PFSK-1 (cell line): ENCODE measurements around the gene IDH3B.

Experiments used
- FOXP2 ChIP-seq: optimal IDR thresholded peaks from 2 replicates; pipeline ENCODE3; 2011; ENCODE audit warnings: borderline replicate concordance, control low read depth, inconsistent platforms; ENCODE audit not compliant: insufficient read depth; ENCODE audit errors: extremely low read length, extremely low read depth
- POLR2AphosphoS5 ChIP-seq: IDR thresholded peaks from 2 replicates; pipeline ENCODE4 v1.6.1; 2012; ENCODE audit warnings: low read depth, mild to moderate bottlenecking, control low read depth, low read length, moderate library complexity
- REST ChIP-seq, 2 experiments: IDR thresholded peaks; 2 replicates each; pipeline versions ENCODE4 v1.6.1 to v1.8.0; 2011 to 2012; ENCODE audit warnings: low read depth in 2 of 2, low read length in 2 of 2, control low read depth in 1 of 2, inconsistent platforms in 1 of 2, mild to moderate bottlenecking in 1 of 2, moderate library complexity in 1 of 2; ENCODE audit not compliant: insufficient read depth in 1 of 2
- SIN3A ChIP-seq: IDR thresholded peaks from 2 replicates; pipeline ENCODE4 v1.6.1; 2012; ENCODE audit warnings: mild to moderate bottlenecking, low read length, moderate library complexity, borderline replicate concordance; ENCODE audit not compliant: insufficient read depth
- TAF1 ChIP-seq: IDR thresholded peaks from 2 replicates; pipeline ENCODE4 v1.6.1; 2012; ENCODE audit warnings: low read length, control low read depth, borderline replicate concordance; ENCODE audit not compliant: insufficient read depth

IDH3B gene

GRCh38 chr20:2651772-2652723 is 12.0 kb downstream of the IDH3B start, which contains the start of gene NOP56:
NOP56 (plus strand) TSS chr20:2652632; CDS start chr20:2652661, 29 bp downstream.
- TF ChIP-seq POLR2AphosphoS5 (peak; percentile 98), TAF1 (peak; percentile 99), SIN3A (no peak; the same call in 1 of the 2 replicates), REST (IDR thresholded peaks at IDR 0.05; ENCODE audit: insufficient read depth in 1 of 2, low read depth in 2 of 2, low read length in 2 of 2) (peak; percentile 31 to 48; a peak in 2 of 4 replicates), FOXP2 (no peak)

- TF ChIP-seq FOXP2: no peak
- no peak for TF ChIP-seq TAF1
- no peak for TF ChIP-seq SIN3A
- TF ChIP-seq REST (IDR thresholded peaks at IDR 0.05; ENCODE audit: insufficient read depth in 1 of 2, low read depth in 2 of 2, low read length in 2 of 2): no peak
- no peak for TF ChIP-seq POLR2AphosphoS5
These were observed 20.3 kb downstream of the IDH3B start for GRCh38 chr20:2643708-2644107.

GRCh38 chr20:2640899-2641298 is 23.1 kb downstream of the IDH3B start:
- TF ChIP-seq FOXP2 (no peak), SIN3A (no peak), TAF1 (no peak), POLR2AphosphoS5 (no peak), REST (IDR thresholded peaks at IDR 0.05; ENCODE audit: insufficient read depth in 1 of 2, low read depth in 2 of 2, low read length in 2 of 2) (no peak)

- no peak for TF ChIP-seq TAF1
These were observed 23.8 kb downstream of the IDH3B start for GRCh38 chr20:2640260-2640659.

- TF ChIP-seq TAF1 (no peak), REST (IDR thresholded peaks at IDR 0.05; ENCODE audit: insufficient read depth in 1 of 2, low read depth in 2 of 2, low read length in 2 of 2) (no peak), SIN3A (no peak), FOXP2 (no peak), POLR2AphosphoS5 (no peak)
These were observed 26.8 kb downstream of the IDH3B start for GRCh38 chr20:2637246-2637645.
